Esophagus squamous epithelium (tissue), 4 donors: ENCODE data around the gene CCDC61.

ENCODE experiments used
- POLR2A ChIP-seq, 4 donors: fragments of 450-650 bp; IDR thresholded peaks; one replicate each; pipeline ENCODE4 v1.6.1; 2017; ENCODE audit warnings: antibody characterized with exemption in 4 of 4, mild to moderate bottlenecking in 4 of 4, moderate library complexity in 3 of 4
- TF ChIP-seq, protein P1 (sequence below), 6 experiments: fragments of 450-650 bp in 4 of 6; fragments of 200-600 bp in 2 of 6; sonication (generic) in 2 of 6; IDR thresholded peaks; one replicate each; pipeline ENCODE4 v1.5.1; 2016 to 2019; ENCODE audit warnings: antibody characterized with exemption in 6 of 6, mild to moderate bottlenecking in 4 of 6, moderate library complexity in 4 of 6

DNA sequence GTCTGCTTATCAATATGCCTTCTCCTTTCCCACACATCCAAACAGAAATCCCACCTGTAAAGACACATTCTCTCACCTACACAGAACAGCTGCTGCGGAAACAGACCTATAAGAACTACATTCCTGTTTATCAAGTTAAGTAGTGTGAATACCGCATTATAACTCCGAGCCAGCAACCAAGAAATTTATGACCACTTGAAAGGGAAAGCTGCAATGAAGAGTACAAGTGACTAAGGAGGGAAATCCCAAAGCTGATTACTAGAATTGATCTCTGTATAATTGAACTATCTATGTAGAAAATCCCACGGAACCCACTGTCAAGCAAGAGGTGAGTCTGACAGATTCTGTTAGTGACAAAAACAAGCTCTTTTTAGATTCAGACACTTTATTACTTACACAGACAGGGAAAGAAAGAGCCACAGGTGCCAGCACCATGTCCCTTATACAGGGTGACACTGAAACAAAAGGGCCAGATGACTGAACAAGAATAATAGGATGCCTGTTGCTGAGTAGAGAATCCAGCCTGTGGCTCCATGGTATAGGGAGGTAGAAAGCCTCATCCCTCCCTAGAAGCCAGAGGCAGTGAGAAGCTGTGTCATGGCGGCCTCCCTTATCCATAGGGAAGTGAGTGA is 47.1 kb downstream of the CCDC61 start:
- TF ChIP-seq, protein P1, sequence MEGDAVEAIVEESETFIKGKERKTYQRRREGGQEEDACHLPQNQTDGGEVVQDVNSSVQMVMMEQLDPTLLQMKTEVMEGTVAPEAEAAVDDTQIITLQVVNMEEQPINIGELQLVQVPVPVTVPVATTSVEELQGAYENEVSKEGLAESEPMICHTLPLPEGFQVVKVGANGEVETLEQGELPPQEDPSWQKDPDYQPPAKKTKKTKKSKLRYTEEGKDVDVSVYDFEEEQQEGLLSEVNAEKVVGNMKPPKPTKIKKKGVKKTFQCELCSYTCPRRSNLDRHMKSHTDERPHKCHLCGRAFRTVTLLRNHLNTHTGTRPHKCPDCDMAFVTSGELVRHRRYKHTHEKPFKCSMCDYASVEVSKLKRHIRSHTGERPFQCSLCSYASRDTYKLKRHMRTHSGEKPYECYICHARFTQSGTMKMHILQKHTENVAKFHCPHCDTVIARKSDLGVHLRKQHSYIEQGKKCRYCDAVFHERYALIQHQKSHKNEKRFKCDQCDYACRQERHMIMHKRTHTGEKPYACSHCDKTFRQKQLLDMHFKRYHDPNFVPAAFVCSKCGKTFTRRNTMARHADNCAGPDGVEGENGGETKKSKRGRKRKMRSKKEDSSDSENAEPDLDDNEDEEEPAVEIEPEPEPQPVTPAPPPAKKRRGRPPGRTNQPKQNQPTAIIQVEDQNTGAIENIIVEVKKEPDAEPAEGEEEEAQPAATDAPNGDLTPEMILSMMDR (IDR thresholded peaks at IDR 0.05) = no peak
- TF ChIP-seq POLR2A (IDR thresholded peaks at IDR 0.05) = no peak
